ENCODE measurements around the gene ATP5PF. TPM values are rescaled to one million over a fixed set of nuclear protein-coding genes. Genes with fewer than 3 reads are reported as not detected.
"Not testable (repeated sequence)": the region's sequence is repeated elsewhere in the genome, so short reads cannot be mapped to it uniquely, and the experiment has no call there.

Gene ATP5PF
- total RNA-seq, 3 donors from 2014 or later = 174 to 180 (median 179) TPM

- no peak for ATAC-seq
- Mint-ChIP-seq H3K9me3 (no peaks in the 10 kb centered on the region), H3K4me1 (ENCODE audit: low read depth) (peaks cover 28% of the 10 kb centered on the region)
These were observed 8.2 kb upstream of the ATP5PF start for GRCh38 chr21:25742900-25743299.

GRCh38 chr21:25737421-25737820 lies 2.7 kb upstream of the ATP5PF start:
- H3K36me3 Mint-ChIP-seq (ENCODE audit: insufficient read depth) = peaks cover 13% of the 10 kb centered on the region

More at GRCh38 chr21:25742900-25743299, 8.2 kb upstream of the ATP5PF start:
- no peaks in the 10 kb centered on the region for H3K27me3 Mint-ChIP-seq (ENCODE audit: low read depth)
- H3K36me3 Mint-ChIP-seq (ENCODE audit: insufficient read depth) = peaks cover 14% of the 10 kb centered on the region
- H3K4me3 Mint-ChIP-seq = no peak overlapping the region
- no peak for DNase-seq

GRCh38 chr21:25735646-25736597 lies 1.2 kb upstream of the ATP5PF start:
- H3K27me3 Mint-ChIP-seq (ENCODE audit: low read depth) = no peaks in the 10 kb centered on the region
- peak; percentile 66 for DNase-seq
- no peak for ATAC-seq
- H3K9me3 Mint-ChIP-seq = no peaks in the 10 kb centered on the region
- H3K36me3 Mint-ChIP-seq (ENCODE audit: insufficient read depth) = peaks cover 7% of the 10 kb centered on the region
- H3K4me1 Mint-ChIP-seq (ENCODE audit: low read depth) = peaks cover 58% of the 10 kb centered on the region
- H3K4me3 Mint-ChIP-seq = peak overlapping the region; percentile 99

More at GRCh38 chr21:25737421-25737820, 2.7 kb upstream of the ATP5PF start:
- DNase-seq (no peak), ATAC-seq (no peak)
- Mint-ChIP-seq H3K4me1 (ENCODE audit: low read depth) (peaks cover 57% of the 10 kb centered on the region), H3K27me3 (ENCODE audit: low read depth) (no peaks in the 10 kb centered on the region), H3K4me3 (no peak overlapping the region), H3K9me3 (no peaks in the 10 kb centered on the region)

- H3K27me3 Mint-ChIP-seq (ENCODE audit: low read depth) = no peaks in the 10 kb centered on the region
- H3K36me3 Mint-ChIP-seq (ENCODE audit: insufficient read depth) = peaks cover 12% of the 10 kb centered on the region
- H3K9me3 Mint-ChIP-seq = no peaks in the 10 kb centered on the region
- DNase-seq = no peak
- no peak for ATAC-seq
- peaks cover 54% of the 10 kb centered on the region for H3K4me1 Mint-ChIP-seq (ENCODE audit: low read depth)
- H3K4me3 Mint-ChIP-seq = peak overlapping the region; percentile 99
These were observed 125 bp downstream of the ATP5PF start for GRCh38 chr21:25734654-25734903.

GRCh38 chr21:25733859-25734653 lies 648 bp downstream of the ATP5PF start:
- no peaks in the 10 kb centered on the region for H3K27me3 Mint-ChIP-seq (ENCODE audit: low read depth)
- ATAC-seq (peak; percentile 10 to 13), DNase-seq (peak; percentile 27)
- peaks cover 14% of the 10 kb centered on the region for H3K36me3 Mint-ChIP-seq (ENCODE audit: insufficient read depth)
- H3K9me3 Mint-ChIP-seq = no peaks in the 10 kb centered on the region
- H3K4me3 Mint-ChIP-seq = peak overlapping the region; percentile 99
- H3K4me1 Mint-ChIP-seq (ENCODE audit: low read depth) = peaks cover 49% of the 10 kb centered on the region

GRCh38 chr21:25732091-25732760 lies 2.5 kb downstream of the ATP5PF start:
- Mint-ChIP-seq H3K27me3 (ENCODE audit: low read depth) (no peaks in the 10 kb centered on the region), H3K36me3 (ENCODE audit: insufficient read depth) (peaks cover 26% of the 10 kb centered on the region), H3K4me1 (ENCODE audit: low read depth) (peaks cover 38% of the 10 kb centered on the region), H3K4me3 (peak overlapping the region; percentile 40), H3K9me3 (no peaks in the 10 kb centered on the region)
- ATAC-seq (no peak), DNase-seq (no peak)

GRCh38 chr21:25722631-25723030 lies 12.1 kb downstream of the ATP5PF start:
- H3K27me3 Mint-ChIP-seq (ENCODE audit: low read depth) = no peaks in the 10 kb centered on the region
- no peak for DNase-seq
- no peaks in the 10 kb centered on the region for H3K9me3 Mint-ChIP-seq
- peaks cover 41% of the 10 kb centered on the region for H3K36me3 Mint-ChIP-seq (ENCODE audit: insufficient read depth)
- no peaks in the 10 kb centered on the region for H3K4me1 Mint-ChIP-seq (ENCODE audit: low read depth)
- no peak for ATAC-seq
- no peak overlapping the region for H3K4me3 Mint-ChIP-seq

- Mint-ChIP-seq H3K4me1 (ENCODE audit: low read depth) (no peaks in the 10 kb centered on the region), H3K9me3 (no peaks in the 10 kb centered on the region), H3K4me3 (no peak overlapping the region), H3K36me3 (ENCODE audit: insufficient read depth) (peaks cover 41% of the 10 kb centered on the region), H3K27me3 (ENCODE audit: low read depth) (no peaks in the 10 kb centered on the region)
- DNase-seq = no peak
- no peak for ATAC-seq
These were observed 12.7 kb downstream of the ATP5PF start for GRCh38 chr21:25721987-25722386.

GRCh38 chr21:25717491-25718147 lies 17.1 kb downstream of the ATP5PF start:
- no peak for DNase-seq
- Mint-ChIP-seq H3K4me1 (ENCODE audit: low read depth) (no peaks in the 10 kb centered on the region), H3K36me3 (ENCODE audit: insufficient read depth) (peaks cover 17% of the 10 kb centered on the region), H3K4me3 (no peak overlapping the region), H3K9me3 (no peaks in the 10 kb centered on the region), H3K27me3 (ENCODE audit: low read depth) (no peaks in the 10 kb centered on the region)
- no peak for ATAC-seq

GRCh38 chr21:25714066-25714465 lies 20.6 kb downstream of the ATP5PF start:
- H3K27me3 Mint-ChIP-seq (ENCODE audit: low read depth); ATAC-seq; H3K4me1 Mint-ChIP-seq (ENCODE audit: low read depth); H3K36me3 Mint-ChIP-seq (ENCODE audit: insufficient read depth); H3K9me3 Mint-ChIP-seq; H3K4me3 Mint-ChIP-seq; DNase-seq: not testable (repeated sequence)

GRCh38 chr21:25710550-25710949 lies 24.2 kb downstream of the ATP5PF start:
- Mint-ChIP-seq H3K4me3 (no peak overlapping the region), H3K4me1 (ENCODE audit: low read depth) (no peaks in the 10 kb centered on the region), H3K36me3 (ENCODE audit: insufficient read depth) (no peaks in the 10 kb centered on the region), H3K9me3 (no peaks in the 10 kb centered on the region), H3K27me3 (ENCODE audit: low read depth) (no peaks in the 10 kb centered on the region)
- DNase-seq (no peak), ATAC-seq (no peak)

- no peaks in the 10 kb centered on the region for H3K36me3 Mint-ChIP-seq (ENCODE audit: insufficient read depth)
- H3K4me1 Mint-ChIP-seq (ENCODE audit: low read depth) = no peaks in the 10 kb centered on the region
- H3K4me3 Mint-ChIP-seq = no peak overlapping the region
- no peaks in the 10 kb centered on the region for H3K27me3 Mint-ChIP-seq (ENCODE audit: low read depth)
- no peaks in the 10 kb centered on the region for H3K9me3 Mint-ChIP-seq
- ATAC-seq (no peak), DNase-seq (no peak)
These were observed 24.9 kb downstream of the ATP5PF start for GRCh38 chr21:25709684-25710265.

- Mint-ChIP-seq H3K9me3 (no peaks in the 10 kb centered on the region), H3K36me3 (ENCODE audit: insufficient read depth) (no peaks in the 10 kb centered on the region), H3K4me3 (no peak overlapping the region), H3K4me1 (ENCODE audit: low read depth) (no peaks in the 10 kb centered on the region), H3K27me3 (ENCODE audit: low read depth) (no peaks in the 10 kb centered on the region)
- ATAC-seq = no peak
- DNase-seq = peak; percentile 42
These were observed 26.1 kb downstream of the ATP5PF start for GRCh38 chr21:25708467-25709065.

Data from activated T-cell treated with anti-CD3 and anti-CD28 coated beads, Interleukin-2, amount 50 U/mL, for 4 hours (primary cell).